ENCODE results near the gene NCS1.

Gene NCS1

DNA sequence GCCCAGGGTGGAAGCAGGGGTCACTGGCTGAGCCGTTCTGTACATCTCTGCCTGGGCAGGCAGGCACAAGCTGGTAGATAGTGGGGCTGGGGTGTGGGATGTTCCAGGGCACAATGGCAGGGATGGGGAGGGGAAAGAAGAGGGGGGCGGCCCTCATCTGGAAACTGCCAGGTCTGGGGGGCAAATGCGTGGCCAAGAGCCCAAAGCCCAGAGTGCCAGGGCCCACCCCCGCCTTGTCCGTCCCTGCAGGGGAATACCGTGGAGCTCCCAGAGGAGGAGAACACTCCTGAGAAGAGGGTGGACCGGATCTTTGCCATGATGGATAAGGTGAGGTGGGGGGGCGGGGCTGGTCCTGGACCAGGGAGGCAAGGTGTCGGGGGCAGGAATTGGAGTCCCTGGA, 50.6 kb downstream of the NCS1 start:
- H3K9me3 ChIP-seq (ENCODE audit: insufficient read depth, low read length), result no peaks in the 10 kb centered on the region
- H3K27me3 ChIP-seq (ENCODE audit: low read depth, low read length), result no peaks in the 10 kb centered on the region
- no peaks in the 10 kb centered on the region for H3K4me1 ChIP-seq (ENCODE audit: low read length)
- no peak overlapping the region for H3K27ac ChIP-seq (ENCODE audit: low read length)
- H4K20me1 ChIP-seq (ENCODE audit: insufficient read depth, low read length), result no peaks in the 10 kb centered on the region
- no peaks in the 10 kb centered on the region for H3K36me3 ChIP-seq (replicated peaks; ENCODE audit: low read depth, low read length)
- H2AFZ ChIP-seq (ENCODE audit: low read depth, low read length), result no peak overlapping the region
- H3K79me2 ChIP-seq (ENCODE audit: low read length), result no peaks in the 10 kb centered on the region
- no peak for TF ChIP-seq EZH2phosphoT487 (IDR thresholded peaks at IDR 0.05; ENCODE audit: low read depth)
- H3K4me3 ChIP-seq (ENCODE audit: low read length), result no peak overlapping the region
- no peak overlapping the region for H3K4me2 ChIP-seq (ENCODE audit: low read length)
- no peak overlapping the region for H3K9ac ChIP-seq (ENCODE audit: low read length)

DNA sequence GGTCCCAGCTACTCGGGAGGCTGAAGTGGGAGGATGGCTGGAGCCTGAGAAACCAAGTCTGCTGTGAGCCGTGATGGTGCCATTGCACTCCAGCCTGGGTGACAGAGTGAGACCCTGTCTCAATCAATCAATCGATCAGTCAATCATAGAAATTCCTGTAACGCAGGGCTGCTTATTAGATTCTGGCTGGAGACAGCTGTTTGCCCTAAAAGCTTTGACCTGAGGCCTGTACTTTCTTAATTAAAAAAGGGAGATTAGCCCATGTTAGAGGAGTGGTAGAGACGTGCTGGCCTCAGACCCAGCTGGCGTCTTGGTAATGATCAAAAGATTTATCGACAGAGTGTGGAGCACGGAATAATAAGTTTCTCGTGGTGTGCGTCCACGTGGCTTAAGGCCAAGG, 52.9 kb downstream of the NCS1 start:
- no peaks in the 10 kb centered on the region for H4K20me1 ChIP-seq (ENCODE audit: insufficient read depth, low read length)
- no peaks in the 10 kb centered on the region for H3K27me3 ChIP-seq (ENCODE audit: low read depth, low read length)
- no peak overlapping the region for H3K4me3 ChIP-seq (ENCODE audit: low read length)
- H3K4me2 ChIP-seq (ENCODE audit: low read length), result no peak overlapping the region
- TF ChIP-seq, protein P1, sequence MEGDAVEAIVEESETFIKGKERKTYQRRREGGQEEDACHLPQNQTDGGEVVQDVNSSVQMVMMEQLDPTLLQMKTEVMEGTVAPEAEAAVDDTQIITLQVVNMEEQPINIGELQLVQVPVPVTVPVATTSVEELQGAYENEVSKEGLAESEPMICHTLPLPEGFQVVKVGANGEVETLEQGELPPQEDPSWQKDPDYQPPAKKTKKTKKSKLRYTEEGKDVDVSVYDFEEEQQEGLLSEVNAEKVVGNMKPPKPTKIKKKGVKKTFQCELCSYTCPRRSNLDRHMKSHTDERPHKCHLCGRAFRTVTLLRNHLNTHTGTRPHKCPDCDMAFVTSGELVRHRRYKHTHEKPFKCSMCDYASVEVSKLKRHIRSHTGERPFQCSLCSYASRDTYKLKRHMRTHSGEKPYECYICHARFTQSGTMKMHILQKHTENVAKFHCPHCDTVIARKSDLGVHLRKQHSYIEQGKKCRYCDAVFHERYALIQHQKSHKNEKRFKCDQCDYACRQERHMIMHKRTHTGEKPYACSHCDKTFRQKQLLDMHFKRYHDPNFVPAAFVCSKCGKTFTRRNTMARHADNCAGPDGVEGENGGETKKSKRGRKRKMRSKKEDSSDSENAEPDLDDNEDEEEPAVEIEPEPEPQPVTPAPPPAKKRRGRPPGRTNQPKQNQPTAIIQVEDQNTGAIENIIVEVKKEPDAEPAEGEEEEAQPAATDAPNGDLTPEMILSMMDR (IDR thresholded peaks at IDR 0.05; ENCODE audit: low read depth, low read length), result no peak
- TF ChIP-seq EZH2phosphoT487 (IDR thresholded peaks at IDR 0.05; ENCODE audit: low read depth), result no peak
- no peaks in the 10 kb centered on the region for H3K36me3 ChIP-seq (replicated peaks; ENCODE audit: low read depth, low read length)
- no peak overlapping the region for H3K9ac ChIP-seq (ENCODE audit: low read length)
- H2AFZ ChIP-seq (ENCODE audit: low read depth, low read length), result no peak overlapping the region
- no peaks in the 10 kb centered on the region for H3K79me2 ChIP-seq (ENCODE audit: low read length)
- no peaks in the 10 kb centered on the region for H3K4me1 ChIP-seq (ENCODE audit: low read length)
- H3K9me3 ChIP-seq (ENCODE audit: insufficient read depth, low read length), result no peaks in the 10 kb centered on the region
- H3K27ac ChIP-seq (ENCODE audit: low read length), result no peak overlapping the region

DNA sequence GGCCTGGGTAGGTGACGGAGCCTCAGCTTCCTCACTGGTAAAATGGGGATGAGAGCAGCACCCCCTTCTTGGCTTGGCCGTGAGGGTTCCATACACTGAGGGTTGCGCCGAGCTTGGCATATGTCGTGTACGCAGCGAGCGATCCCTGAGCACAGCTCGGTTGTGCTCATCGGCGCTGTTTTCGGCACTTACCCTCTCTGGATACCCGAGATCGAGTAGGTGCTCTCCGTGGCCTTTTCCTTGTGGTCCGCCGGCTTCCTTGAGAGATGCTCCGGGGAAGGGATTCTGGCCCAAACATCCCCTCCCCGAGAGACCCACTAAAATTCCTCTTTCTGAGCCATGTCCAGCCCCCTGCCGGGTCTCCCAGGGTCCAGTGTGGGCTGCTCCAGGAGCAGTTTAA, 53.4 kb downstream of the NCS1 start:
- Histone ChIP-seq H3K36me3 (replicated peaks; ENCODE audit: low read depth, low read length) (no peaks in the 10 kb centered on the region), H3K27me3 (ENCODE audit: low read depth, low read length) (no peaks in the 10 kb centered on the region), H3K4me3 (ENCODE audit: low read length) (no peak overlapping the region), H3K27ac (ENCODE audit: low read length) (no peak overlapping the region), H3K4me1 (ENCODE audit: low read length) (no peaks in the 10 kb centered on the region), H3K9ac (ENCODE audit: low read length) (no peak overlapping the region), H3K4me2 (ENCODE audit: low read length) (no peak overlapping the region), H2AFZ (ENCODE audit: low read depth, low read length) (no peak overlapping the region), H3K79me2 (ENCODE audit: low read length) (no peaks in the 10 kb centered on the region), H4K20me1 (ENCODE audit: insufficient read depth, low read length) (no peaks in the 10 kb centered on the region), H3K9me3 (ENCODE audit: insufficient read depth, low read length) (no peaks in the 10 kb centered on the region)
- TF ChIP-seq, protein P1 (IDR thresholded peaks at IDR 0.05; ENCODE audit: low read depth, low read length), result no peak
- TF ChIP-seq EZH2phosphoT487 (IDR thresholded peaks at IDR 0.05; ENCODE audit: low read depth), result no peak

DNA sequence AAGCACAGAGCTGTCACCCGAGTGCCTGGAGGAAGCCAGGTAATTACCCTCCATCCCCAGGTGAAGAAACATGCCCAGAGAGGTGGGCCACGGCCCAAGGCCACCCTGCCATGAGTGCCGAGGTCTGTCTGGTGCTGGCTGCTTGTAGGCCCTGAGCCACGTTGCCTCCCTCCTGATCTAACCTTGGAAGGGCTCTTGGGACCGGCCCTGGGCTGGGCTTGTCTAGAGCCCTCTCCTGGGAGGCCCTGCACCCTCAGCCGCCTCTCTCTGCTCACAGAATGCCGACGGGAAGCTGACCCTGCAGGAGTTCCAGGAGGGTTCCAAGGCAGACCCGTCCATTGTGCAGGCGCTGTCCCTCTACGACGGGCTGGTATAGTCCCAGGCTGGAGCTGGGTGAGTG, 53.9 kb downstream of the NCS1 start:
- no peaks in the 10 kb centered on the region for H3K9me3 ChIP-seq (ENCODE audit: insufficient read depth, low read length)
- H3K9ac ChIP-seq (ENCODE audit: low read length), result no peak overlapping the region
- H3K79me2 ChIP-seq (ENCODE audit: low read length), result no peaks in the 10 kb centered on the region
- H4K20me1 ChIP-seq (ENCODE audit: insufficient read depth, low read length), result no peaks in the 10 kb centered on the region
- H2AFZ ChIP-seq (ENCODE audit: low read depth, low read length), result no peak overlapping the region
- TF ChIP-seq EZH2phosphoT487 (IDR thresholded peaks at IDR 0.05; ENCODE audit: low read depth), result no peak
- no peak overlapping the region for H3K4me2 ChIP-seq (ENCODE audit: low read length)
- no peak overlapping the region for H3K4me3 ChIP-seq (ENCODE audit: low read length)
- H3K27me3 ChIP-seq (ENCODE audit: low read depth, low read length), result no peaks in the 10 kb centered on the region
- H3K27ac ChIP-seq (ENCODE audit: low read length), result no peak overlapping the region
- no peaks in the 10 kb centered on the region for H3K36me3 ChIP-seq (replicated peaks; ENCODE audit: low read depth, low read length)
- no peaks in the 10 kb centered on the region for H3K4me1 ChIP-seq (ENCODE audit: low read length)

DNA sequence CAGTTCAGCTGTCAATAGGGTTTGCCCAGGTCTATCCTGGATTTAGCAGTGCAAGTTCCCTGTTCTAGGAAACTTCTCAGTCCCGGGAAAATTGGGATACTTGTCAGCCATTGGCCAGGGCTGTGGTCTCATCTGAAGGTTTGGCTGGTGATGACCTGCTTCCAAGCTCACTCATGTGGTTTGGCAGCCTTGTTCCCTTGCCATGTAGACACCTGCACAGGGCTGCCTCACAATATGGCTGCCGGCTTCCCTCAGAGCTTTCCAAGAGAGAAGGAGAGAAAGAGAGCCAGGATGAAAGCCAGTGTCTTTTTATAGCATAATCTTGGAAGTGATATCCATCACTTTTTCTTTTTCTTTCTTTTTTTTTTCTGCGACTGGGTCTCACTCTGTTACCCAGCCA, 55.6 kb downstream of the NCS1 start:
- Histone ChIP-seq H3K79me2 (ENCODE audit: low read length) (no peaks in the 10 kb centered on the region), H2AFZ (ENCODE audit: low read depth, low read length) (no peak overlapping the region), H3K36me3 (replicated peaks; ENCODE audit: low read depth, low read length) (no peaks in the 10 kb centered on the region), H3K27ac (ENCODE audit: low read length) (no peak overlapping the region), H3K4me2 (ENCODE audit: low read length) (no peak overlapping the region), H3K9me3 (ENCODE audit: insufficient read depth, low read length) (no peaks in the 10 kb centered on the region), H3K9ac (ENCODE audit: low read length) (no peak overlapping the region), H3K4me3 (ENCODE audit: low read length) (no peak overlapping the region), H4K20me1 (ENCODE audit: insufficient read depth, low read length) (no peaks in the 10 kb centered on the region), H3K4me1 (ENCODE audit: low read length) (no peaks in the 10 kb centered on the region), H3K27me3 (ENCODE audit: low read depth, low read length) (no peaks in the 10 kb centered on the region)
- TF ChIP-seq, protein P1 (IDR thresholded peaks at IDR 0.05; ENCODE audit: low read depth, low read length), result no peak
- no peak for TF ChIP-seq EZH2phosphoT487 (IDR thresholded peaks at IDR 0.05; ENCODE audit: low read depth)
